ENCODE results near the gene PRC1.

PRC1 gene

GRCh38 chr15:90986790-90987507 lies 7.4 kb downstream of the PRC1 start:
- H3K4me1 ChIP-seq (ENCODE audit: insufficient read depth, low read length, severe bottlenecking) = peaks cover 64% of the 10 kb centered on the region
- no peaks in the 10 kb centered on the region for H4K20me1 ChIP-seq (ENCODE audit: insufficient read depth, low read length)

DNA sequence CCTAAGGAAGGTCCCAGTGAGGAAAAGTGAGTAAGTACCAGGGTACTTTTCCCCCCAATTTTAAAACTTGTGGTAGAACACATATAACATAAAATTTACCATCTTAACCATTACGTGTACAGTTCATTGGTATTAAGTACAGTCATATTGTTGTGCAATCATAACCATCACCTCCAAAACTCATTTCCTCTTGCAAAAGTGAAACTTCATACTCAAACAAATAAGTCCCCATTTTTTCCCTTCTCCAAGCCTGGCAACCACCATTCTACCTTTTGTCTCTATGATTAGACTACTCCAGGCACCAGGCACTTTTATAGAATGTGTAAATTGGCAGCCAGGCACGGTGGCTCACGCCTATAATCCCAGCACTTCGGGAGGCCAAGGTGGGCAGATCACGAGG lies 12.2 kb downstream of the PRC1 start:
- no peaks in the 10 kb centered on the region for H3F3A ChIP-seq (ENCODE audit: insufficient read depth, low read length)
- no peak overlapping the region for H2AFZ ChIP-seq (ENCODE audit: low read length)
- no peaks in the 10 kb centered on the region for H3K27me3 ChIP-seq (ENCODE audit: insufficient read depth, low read length)
- no peak overlapping the region for H3K4me2 ChIP-seq (ENCODE audit: low read length)
- peak overlapping the region; percentile 41 for H3K27ac ChIP-seq (ENCODE audit: low read depth, low read length, poor library complexity, severe bottlenecking)
- H3K4me3 ChIP-seq (ENCODE audit: low read depth, low read length, poor library complexity, severe bottlenecking) = no peak overlapping the region
- peaks cover 84% of the 10 kb centered on the region for H3K36me3 ChIP-seq (ENCODE audit: insufficient read depth, low read length)
- no peaks in the 10 kb centered on the region for H4K20me1 ChIP-seq (ENCODE audit: insufficient read depth, low read length)
- H3K79me2 ChIP-seq (ENCODE audit: insufficient read depth, low read length) = peaks cover 29% of the 10 kb centered on the region
- H3K4me1 ChIP-seq (ENCODE audit: insufficient read depth, low read length, severe bottlenecking) = peaks cover 18% of the 10 kb centered on the region
- H3K9me2 ChIP-seq (ENCODE audit: low read depth, low read length) = no peaks in the 10 kb centered on the region
- no peaks in the 10 kb centered on the region for H3K9me3 ChIP-seq (ENCODE audit: low read length)
- no peak overlapping the region for H3K9ac ChIP-seq (ENCODE audit: low read length)
- TF ChIP-seq CTCF (IDR thresholded peaks at IDR 0.05; ENCODE audit: low read length) = no peak
- no peak for TF ChIP-seq EZH2 (IDR thresholded peaks at IDR 0.05; ENCODE audit: borderline replicate concordance, low read length)

More at GRCh38 chr15:90986790-90987507, 7.4 kb downstream of the PRC1 start:
- Histone ChIP-seq H3F3A (ENCODE audit: insufficient read depth, low read length) (no peaks in the 10 kb centered on the region), H3K9me3 (ENCODE audit: low read length) (no peaks in the 10 kb centered on the region), H3K27ac (ENCODE audit: low read depth, low read length, poor library complexity, severe bottlenecking) (peak overlapping the region; percentile 77), H3K9me2 (ENCODE audit: low read depth, low read length) (no peaks in the 10 kb centered on the region), H3K9ac (ENCODE audit: low read length) (peak overlapping the region; percentile 61; the same call in 1 of the 2 replicates), H3K27me3 (ENCODE audit: insufficient read depth, low read length) (no peaks in the 10 kb centered on the region), H3K36me3 (ENCODE audit: insufficient read depth, low read length) (peaks cover 36% of the 10 kb centered on the region), H2AFZ (ENCODE audit: low read length) (no peak overlapping the region), H3K4me2 (ENCODE audit: low read length) (peak overlapping the region; percentile 72), H3K4me3 (ENCODE audit: low read depth, low read length, poor library complexity, severe bottlenecking) (peak overlapping the region; percentile 47), H3K79me2 (ENCODE audit: insufficient read depth, low read length) (peaks cover 75% of the 10 kb centered on the region)
- TF ChIP-seq EZH2 (IDR thresholded peaks at IDR 0.05; ENCODE audit: borderline replicate concordance, low read length) (no peak), CTCF (IDR thresholded peaks at IDR 0.05; ENCODE audit: low read length) (no peak)

DNA sequence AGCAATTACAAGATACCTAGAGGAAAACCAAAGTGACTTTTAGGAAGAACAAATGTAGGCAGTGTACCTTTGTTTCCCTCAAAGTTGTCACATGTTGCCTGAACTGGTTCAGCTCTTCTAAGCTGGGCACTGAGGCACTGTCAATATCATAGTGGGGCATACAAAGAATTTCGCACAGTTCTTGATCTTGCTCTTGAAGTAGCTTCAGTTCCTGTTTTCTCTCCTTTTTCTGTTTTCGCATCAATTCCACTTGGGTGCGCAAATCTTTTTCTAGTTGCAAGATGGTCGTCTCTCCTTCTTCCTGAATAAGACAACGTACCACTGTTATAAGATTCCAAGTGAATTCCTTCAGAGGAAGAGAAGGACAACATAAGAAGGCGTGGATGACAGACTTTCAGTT lies 12.7 kb downstream of the PRC1 start:
- no peaks in the 10 kb centered on the region for H3K9me2 ChIP-seq (ENCODE audit: low read depth, low read length)
- no peak overlapping the region for H3K4me2 ChIP-seq (ENCODE audit: low read length)
- peaks cover 88% of the 10 kb centered on the region for H3K36me3 ChIP-seq (ENCODE audit: insufficient read depth, low read length)
- H3K79me2 ChIP-seq (ENCODE audit: insufficient read depth, low read length) = peaks cover 25% of the 10 kb centered on the region
- no peak overlapping the region for H3K4me3 ChIP-seq (ENCODE audit: low read depth, low read length, poor library complexity, severe bottlenecking)
- no peak overlapping the region for H2AFZ ChIP-seq (ENCODE audit: low read length)
- H3K9ac ChIP-seq (ENCODE audit: low read length) = no peak overlapping the region
- no peaks in the 10 kb centered on the region for H4K20me1 ChIP-seq (ENCODE audit: insufficient read depth, low read length)
- TF ChIP-seq CTCF (IDR thresholded peaks at IDR 0.05; ENCODE audit: low read length) = no peak; the same call in 1 of the 2 replicates
- TF ChIP-seq EZH2 (IDR thresholded peaks at IDR 0.05; ENCODE audit: borderline replicate concordance, low read length) = no peak
- peak overlapping the region; percentile 41 for H3K27ac ChIP-seq (ENCODE audit: low read depth, low read length, poor library complexity, severe bottlenecking)
- no peaks in the 10 kb centered on the region for H3F3A ChIP-seq (ENCODE audit: insufficient read depth, low read length)
- no peaks in the 10 kb centered on the region for H3K9me3 ChIP-seq (ENCODE audit: low read length)
- no peaks in the 10 kb centered on the region for H3K27me3 ChIP-seq (ENCODE audit: insufficient read depth, low read length)
- H3K4me1 ChIP-seq (ENCODE audit: insufficient read depth, low read length, severe bottlenecking) = peaks cover 13% of the 10 kb centered on the region
